HG02885 (cell line): ENCODE measurements around the gene CSNK1G3.

Experiments
- ATAC-seq: cut with Tn5 transposase; IDR thresholded peaks from one replicate; pipeline ENCODE4 v1.9.1; 2021; ENCODE audit warnings: mild to moderate bottlenecking; ENCODE audit not compliant: unreplicated experiment, poor library complexity

CSNK1G3 gene

DNA sequence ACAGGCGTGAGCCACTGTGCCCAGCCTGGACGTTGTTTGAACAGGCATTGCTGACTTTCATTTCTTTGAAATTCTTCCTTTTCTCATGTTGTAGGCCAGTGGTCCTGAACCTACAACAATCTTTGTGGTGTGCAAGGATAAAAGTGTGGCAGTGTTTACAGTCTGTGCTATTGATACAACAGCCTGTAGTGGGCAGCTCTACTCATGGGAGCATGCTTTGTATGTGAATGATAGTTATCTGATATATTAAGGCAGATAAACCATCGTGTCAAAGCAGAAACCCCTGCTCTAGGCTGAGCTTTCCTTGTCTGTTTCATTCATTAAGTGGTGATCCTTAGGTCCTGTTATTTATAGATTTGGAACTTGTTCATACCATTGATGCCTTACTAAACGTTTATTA is 42.6 kb downstream of the CSNK1G3 start:
- ATAC-seq, result no peak

DNA sequence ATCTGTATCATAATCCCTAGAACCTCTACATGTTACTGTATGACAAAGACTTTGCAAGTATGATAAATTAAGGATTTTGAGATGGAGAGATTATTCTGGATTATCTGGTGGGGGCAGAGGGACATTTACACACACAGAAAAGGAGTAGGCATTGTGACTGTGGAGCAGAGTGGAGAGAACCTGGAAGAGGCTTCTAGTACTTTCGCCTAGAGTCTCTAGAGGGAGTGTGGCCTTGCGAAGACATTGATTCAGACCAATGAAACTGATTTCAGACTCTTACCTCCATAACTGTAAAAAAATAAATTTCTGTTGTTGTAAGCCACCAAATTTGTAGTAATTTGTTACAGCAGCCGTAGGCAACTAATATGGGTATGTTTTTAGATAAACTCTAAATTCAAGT is 45.9 kb downstream of the CSNK1G3 start:
- ATAC-seq, result no peak

DNA sequence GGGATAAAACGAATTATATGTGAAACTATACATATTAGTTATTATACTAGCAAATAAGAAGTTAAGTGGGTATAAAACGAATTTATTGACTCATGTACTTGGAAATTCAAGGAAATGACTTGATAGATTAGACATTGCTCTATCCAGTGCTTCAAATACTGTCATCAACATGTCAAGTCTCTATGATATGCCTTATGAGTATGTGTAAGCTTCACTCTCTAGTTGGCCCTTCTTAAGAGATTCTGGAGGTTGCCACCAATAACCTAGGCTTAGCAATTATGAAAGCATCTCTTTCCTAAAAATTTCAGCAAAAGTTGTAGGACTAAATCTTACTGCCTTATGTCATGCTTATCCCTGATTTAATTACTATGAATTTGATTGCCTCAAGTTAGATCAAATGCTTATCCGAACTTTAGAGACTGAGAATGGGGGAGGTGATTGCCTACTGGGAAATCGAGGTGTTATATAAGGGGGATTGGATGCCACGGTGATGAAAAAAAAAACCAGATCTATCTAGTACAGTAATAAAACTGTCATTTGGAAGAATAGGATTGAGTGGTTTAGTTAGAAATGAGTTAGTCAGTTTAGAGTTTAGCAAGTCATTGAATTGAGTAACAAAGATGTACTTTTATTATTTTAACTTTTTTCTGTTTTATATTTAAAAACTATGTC is 46.9 kb downstream of the CSNK1G3 start:
- no peak for ATAC-seq

DNA sequence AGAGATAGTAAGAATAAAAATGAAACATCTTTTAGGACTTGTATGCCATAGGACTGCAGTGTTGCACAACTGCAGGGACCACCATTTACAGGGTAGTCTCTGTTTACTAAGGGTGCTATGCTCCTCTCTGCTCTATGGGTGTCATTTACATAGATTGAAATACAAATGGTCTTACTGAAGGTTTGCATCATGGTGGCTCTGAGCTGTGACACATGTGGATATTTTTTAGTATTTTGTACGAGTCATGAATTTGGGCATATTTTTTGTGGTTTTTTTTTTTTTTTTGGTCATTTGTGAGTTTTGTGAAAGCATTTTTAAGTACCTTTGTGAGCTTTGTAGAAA is 47.4 kb downstream of the CSNK1G3 start:
- no peak for ATAC-seq

DNA sequence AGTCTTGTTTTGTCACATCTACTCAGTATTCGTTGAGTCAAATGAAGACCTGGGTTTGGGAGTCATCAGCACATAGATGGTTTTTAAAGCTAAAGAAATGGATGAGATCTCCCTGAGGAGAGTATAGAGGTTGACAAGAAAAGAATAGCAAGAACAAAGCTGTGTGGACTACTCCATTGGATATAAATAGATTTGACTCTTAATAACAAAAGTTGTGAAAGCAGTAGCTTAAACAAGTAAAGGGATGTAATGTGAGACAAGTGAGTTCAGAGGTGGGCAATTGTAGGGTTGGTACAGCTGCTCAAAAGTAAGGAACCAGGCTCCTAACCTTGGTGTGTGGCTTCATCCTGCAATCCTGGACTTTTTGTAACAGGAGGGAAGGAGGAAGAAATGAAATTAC is 49.3 kb downstream of the CSNK1G3 start:
- no peak for ATAC-seq

DNA sequence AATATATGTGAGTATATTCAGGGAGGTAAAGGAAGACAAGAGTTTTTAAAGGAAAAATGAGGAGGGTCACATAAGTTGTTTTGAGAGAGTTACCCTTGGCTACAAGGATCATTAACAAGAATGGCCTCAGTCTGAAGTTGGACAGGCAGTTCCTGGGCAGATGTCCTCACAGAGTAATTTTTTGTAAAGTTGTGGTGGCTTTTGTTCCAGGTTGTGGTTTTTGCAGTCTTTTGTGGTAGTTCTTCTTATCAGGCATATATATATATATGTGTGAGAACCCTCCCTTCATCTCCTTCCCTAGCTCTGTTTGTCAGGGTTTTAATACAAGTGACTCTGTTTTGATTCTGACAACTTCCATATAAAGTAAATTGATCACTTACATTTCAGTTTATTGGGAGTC is 60.0 kb downstream of the CSNK1G3 start:
- peak; percentile 52 for ATAC-seq

DNA sequence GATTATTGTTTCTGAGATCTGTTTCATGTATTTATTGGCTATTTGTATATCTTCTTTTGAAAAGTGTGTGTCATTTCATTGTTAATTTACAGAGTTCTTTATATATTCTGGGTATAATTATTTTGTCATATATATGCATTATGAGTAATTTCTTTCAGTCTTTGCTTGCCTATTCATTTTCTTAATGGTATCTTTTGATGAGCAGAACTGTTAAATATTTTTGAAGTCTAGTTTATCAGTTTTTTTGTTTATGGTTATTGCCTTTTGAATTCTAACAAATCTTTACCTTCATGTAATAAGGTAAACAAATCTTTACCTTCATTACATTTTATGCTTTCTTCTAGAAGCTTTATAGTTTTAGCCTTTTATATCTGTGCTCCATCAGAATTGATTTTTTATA is 66.4 kb downstream of the CSNK1G3 start:
- ATAC-seq, result no peak

DNA sequence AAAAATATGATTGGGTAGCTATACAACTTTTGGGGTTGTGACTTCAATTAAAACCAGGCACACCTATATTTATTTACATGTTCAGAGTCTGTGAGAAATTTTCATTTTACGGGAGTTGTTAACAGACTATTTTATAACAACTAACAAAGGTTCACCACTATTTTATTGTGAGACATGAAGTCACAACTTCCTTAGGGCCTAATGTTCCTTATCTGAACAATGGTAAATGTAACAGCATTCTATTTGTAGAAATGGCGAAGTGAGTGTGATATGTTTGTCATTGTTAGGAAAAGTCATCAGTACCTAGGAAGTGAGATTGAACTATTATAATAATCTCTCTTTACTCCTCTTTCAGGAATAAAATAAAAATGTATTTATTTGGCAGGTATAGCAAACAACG is 67.4 kb downstream of the CSNK1G3 start:
- ATAC-seq, result no peak

DNA sequence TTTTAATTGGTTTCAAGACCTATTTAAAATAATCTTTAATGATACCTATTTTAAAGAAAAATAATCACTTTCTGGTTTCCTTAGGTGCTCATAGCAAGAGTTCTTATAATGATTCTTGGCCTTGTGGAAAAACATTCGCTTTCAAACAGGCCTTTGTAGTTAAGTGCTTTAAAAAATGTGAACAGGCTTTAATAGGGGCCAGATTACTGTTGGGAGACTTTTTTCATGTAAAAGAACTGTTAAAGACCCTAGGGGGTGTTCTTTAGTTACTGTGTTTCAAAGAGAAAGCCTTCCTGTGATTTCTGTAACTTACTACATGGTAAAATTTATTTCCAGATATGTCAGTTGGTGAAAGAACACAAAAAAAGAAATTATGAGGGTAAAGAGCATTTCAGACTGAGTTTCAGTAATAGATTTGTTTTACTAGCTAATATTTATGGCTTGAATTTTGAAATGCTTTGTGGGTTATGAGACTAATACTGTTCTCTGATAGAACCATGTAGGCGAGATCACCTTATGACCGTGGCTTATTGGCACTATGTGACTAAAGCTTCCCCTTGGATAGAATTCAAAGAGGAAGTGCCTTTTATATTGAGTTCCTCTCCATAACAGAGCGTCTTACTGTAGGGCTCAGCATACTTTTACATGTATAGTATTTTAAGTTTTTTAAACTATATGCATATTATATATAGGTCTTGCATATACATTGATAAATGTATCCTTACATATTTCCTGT is 70.7 kb downstream of the CSNK1G3 start:
- ATAC-seq, result no peak

DNA sequence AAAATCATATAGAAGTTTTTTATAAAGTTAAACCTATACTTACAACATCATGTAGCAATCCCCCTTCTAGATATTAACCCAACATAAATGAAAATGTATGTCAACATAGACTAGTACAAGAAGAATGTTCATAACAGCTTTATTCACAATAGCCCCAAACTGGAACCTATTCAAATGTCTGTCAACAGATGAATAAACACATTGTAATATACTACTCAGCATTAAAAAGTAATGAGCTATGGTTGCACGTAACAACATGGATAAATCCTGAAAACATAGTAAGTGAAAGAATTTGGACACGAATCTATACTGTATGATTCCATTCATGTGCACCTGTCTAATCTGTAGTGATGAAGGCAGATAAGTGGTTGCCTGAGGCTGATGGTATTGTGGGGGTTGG is 73.9 kb downstream of the CSNK1G3 start:
- ATAC-seq, result no peak

DNA sequence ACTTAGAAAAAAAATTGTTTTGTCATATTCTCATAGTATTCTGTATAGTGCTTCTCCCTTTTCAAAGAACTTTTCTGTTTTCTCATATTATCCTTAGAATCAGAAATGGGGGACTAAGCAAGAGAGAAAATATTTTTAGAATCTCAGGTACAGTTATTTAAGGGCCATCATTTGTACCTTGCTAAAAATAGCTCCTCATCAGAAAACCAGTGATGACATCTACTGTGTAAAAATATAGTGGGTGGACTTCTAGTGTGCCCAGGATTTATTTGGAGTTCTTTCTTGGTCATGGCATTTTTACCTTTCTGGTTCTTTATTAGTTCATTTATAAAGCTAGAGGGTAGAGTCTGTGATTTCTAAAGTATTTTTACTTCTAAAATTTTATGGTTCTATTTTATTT is 82.5 kb downstream of the CSNK1G3 start:
- ATAC-seq, result no peak

DNA sequence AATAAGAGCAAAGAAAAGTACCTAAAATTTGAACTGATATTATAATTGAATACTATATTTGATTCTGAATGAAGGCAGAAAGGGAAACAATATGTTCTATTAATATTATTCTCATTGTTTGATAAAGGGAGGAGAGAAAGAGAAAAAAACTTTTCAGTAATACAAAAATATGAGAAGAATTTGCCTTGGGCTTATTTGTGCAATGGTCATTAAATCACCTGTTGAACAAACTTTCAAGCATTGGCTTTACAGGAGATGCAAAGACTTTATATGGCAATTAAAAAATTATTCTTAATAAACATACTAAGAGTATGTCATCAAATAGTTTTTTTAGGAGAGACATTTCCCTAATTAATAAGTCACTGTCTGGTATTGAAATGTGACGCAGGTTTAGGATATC is 85.0 kb downstream of the CSNK1G3 start:
- ATAC-seq, result no peak

DNA sequence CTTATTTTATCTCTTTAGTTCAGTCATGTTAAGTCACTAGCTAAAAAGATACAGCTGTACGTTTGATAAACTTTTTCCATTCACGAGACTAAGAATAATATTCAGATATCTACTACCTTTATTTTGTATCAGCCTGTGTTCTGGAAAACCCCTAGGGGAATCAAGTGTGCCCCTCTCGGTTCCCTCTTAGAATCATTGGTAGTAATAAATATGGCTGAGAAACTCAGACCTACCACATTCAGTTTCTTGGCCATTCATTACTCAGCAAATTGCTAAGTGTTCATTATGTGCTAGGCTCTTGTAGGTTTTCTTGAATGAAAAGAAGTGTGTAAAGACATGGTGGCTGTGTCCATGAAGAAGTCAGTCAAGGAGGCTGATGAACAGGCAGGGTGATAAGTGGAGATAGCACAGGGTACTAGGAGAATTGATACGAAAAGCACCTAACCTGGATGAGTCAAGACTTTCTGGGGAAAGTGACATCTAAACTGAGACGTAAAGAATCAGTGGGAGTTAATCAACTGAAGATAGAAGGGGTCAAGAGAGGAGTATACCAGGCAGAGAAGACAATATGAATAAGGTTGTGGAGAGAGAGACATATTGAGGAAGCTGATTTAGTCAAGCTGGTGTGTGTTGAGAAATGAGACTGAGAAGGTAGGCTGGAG is 86.2 kb downstream of the CSNK1G3 start:
- ATAC-seq, result no peak

DNA sequence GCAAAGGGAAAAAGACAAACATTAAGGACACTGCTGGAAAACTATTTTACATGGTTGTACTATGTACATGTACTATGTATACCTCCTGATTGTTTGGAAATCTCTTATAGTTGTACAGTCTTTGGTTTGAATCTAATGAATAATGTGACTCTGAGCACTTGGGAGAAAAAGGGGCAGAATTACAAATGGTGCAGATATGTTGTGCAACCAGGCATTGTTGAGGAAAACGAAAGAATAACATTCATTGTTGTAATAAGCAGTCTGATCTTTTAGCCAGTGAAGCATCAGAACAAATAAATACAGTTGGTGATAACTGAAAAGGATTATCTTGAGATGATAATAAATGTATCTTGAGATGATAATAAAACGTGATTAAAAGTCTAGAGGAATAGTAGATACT is 87.2 kb downstream of the CSNK1G3 start:
- no peak for ATAC-seq

DNA sequence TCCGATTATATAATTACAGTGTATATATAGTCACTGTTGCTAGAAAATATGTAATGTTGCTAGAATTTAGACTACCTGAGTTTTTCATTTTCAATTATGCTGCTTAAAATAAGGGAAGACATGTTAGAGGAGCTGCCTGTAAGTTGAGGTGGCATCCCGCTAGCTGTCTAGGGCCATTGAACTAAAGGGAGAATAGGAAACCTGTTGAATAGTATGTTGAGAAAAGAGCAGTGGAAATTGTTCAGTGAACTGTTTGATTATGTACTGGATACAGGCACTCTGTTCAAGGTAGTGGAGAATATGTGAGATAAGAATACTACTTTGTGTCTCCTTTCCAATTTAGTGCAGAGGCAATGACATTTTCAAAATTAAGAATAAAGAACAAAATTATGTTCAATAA is 89.6 kb downstream of the CSNK1G3 start:
- no peak for ATAC-seq

DNA sequence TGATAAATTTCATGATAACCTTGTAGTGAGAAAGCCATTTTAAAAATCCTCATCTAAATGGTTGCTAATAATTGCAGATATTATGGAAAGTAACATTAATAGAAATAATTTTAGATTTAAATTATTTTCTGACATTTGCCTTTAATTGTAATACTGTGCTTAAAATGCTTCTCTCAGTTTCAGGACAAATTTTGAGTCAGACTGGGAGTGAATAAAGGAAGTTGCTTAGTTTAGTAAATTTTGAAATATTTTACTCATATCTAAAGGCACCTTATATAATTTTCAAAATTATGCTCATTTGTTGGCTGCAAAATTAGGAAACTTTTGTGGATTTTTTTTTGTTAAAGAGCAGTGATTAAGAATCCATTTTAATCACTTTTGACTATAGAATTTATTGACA is 93.8 kb downstream of the CSNK1G3 start:
- peak; percentile 79 for ATAC-seq

DNA sequence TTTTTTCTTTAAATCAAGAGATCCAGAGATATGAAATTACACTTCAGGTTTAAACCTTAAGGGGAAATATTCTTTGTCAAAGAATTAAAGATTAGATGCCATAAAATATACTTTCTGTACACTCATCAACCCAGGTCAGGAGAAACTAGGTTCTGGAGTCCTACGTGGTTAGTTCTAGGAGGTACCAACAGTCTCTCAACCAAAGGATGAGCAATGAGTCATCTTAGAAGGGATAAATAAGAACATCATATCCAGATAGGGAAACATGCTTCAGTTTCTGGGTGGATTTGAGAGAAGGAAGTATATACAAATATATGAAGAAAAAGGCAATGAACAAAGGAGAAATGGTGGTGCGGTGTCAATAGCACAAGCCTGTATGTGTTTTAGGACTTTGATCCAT is 98.2 kb downstream of the CSNK1G3 start:
- ATAC-seq, result no peak

DNA sequence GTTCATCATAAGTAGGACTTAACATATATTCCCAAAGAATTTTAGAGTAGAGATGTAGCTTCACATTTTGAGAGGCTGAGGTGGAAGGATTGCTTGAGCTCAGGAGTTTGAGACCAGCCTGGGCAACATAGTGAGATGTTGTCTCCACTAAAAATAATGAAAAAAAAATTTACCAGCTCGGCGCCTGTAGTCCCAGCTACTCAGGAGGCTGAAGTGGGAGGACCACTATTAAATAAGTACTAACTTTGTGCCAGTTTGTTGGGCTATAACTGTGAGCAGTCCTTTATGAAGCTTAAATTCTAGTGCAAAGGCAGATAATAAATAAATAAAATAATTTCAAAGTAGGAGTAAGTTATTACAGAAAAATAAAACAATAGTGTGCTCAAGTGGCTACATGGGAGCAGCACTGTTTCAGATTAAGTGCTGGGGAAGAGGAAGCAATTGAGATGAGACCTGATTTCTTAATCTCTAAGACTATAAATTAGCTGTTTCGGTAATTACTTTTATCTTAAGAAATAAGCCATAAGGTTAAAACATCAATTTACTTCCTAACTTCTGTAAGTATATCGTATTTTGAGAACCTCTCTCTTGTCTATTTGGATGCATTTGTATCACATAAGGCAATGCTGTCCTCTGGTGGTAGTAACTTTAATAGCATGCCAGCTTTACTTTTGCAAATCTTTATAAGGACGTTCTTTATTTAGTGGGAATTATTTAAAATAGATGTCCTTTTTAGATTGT is 98.9 kb downstream of the CSNK1G3 start:
- peak; percentile 83 for ATAC-seq

DNA sequence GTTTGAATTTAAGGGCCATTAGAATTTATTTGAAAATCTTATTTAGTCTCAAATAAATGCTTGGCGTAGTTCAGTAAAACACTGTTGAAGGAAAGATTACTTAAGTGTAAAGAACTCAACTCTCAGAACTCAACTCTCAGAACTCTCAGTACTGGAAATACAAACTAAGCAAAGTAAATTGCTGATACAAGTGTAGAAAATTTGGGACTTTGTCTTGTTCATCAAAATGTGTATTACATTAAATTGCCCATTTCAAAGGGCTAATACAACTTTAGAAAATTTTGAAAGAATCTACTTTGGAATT is 99.4 kb downstream of the CSNK1G3 start:
- peak; percentile 15 for ATAC-seq

DNA sequence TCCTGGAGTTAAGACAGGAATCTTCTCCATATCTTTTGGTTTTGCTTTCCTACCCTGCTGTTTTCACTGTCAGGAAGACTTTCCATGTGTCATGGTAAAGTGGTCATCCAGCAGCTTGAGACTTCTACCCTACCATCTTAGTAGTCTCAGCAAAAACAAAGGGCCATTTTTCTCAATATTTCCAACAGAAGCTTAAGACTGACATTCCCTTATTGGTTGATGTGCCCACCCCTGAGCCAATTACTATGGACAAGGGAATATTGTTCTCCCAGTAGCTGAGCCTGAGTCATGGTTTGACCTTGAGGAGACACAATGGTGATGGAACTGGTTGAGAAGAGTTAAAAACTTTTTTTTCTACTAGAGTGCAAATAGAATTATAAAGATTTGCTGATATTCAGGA is 105.6 kb downstream of the CSNK1G3 start:
- no peak for ATAC-seq

DNA sequence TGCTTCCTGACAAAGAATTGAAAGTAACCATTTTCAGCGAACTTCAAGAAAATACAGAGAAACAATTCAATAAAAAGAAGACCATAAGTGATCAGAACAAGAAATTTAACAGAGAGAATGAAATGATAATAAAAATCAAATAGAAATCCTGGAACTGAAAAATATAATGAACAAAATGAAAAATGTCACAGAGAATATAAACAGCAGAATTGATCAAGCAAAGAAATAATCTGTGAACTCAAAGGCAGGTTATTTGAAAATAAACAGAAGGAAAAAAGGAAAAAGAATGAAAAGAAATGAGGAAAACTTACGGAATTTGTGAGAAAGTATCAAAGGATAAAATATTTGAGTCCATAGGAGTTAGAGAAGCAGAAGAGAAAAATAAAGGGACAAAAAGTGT is 114.1 kb downstream of the CSNK1G3 start:
- no peak for ATAC-seq
